Measurements from ENCODE around the gene CDH26. TPM values are rescaled to one million over a fixed set of nuclear protein-coding genes. Genes with fewer than 3 reads are reported as not detected.

The CDH26 gene
- total and polyA plus RNA-seq, 2 donors (not counting 1 experiment from before 2014, with no cell fraction given): 1.8 to 2.3 TPM

GRCh38 chr20:60053818-60054190, 95.6 kb downstream of the CDH26 start:
- Mint-ChIP-seq H3K4me3 (no peak overlapping the region), H3K27ac (no peak overlapping the region), H3K4me1 (peaks cover 32% of the 10 kb centered on the region), H3K9me3 (ENCODE audit: insufficient read depth) (peaks cover 3% of the 10 kb centered on the region), H3K27me3 (peaks cover 21% of the 10 kb centered on the region)
- Histone ChIP-seq H3K9ac (ENCODE audit: low read length) (no peak overlapping the region), H3K79me2 (ENCODE audit: control insufficient read depth, insufficient read depth, low read length) (no peaks in the 10 kb centered on the region), H3K4me3 (ENCODE audit: control extremely low read depth in 1 of 5, extremely low read depth in 1 of 5, insufficient read depth in 1 of 5, low read depth in 2 of 5, low read length in 4 of 5) (no peak overlapping the region), H3K9me3 (ENCODE audit: control extremely low read depth in 1 of 3, control insufficient read depth in 2 of 3, insufficient read depth in 1 of 3, low read length in 2 of 3) (peaks cover 0 to 4% (median 0%) of the 10 kb centered on the region in 3 donors), H3K27ac (ENCODE audit: low read length in 2 of 2) (no peak overlapping the region), H2AFZ (ENCODE audit: insufficient read depth, low read depth, low read length, poor library complexity, severe bottlenecking) (no peak overlapping the region), H3K36me3 (replicated peaks in 1 of 2; ENCODE audit: control extremely low read depth in 1 of 2, control insufficient read depth in 1 of 2, extremely low read depth in 1 of 2, insufficient read depth in 2 of 2, low read length in 1 of 2) (no peaks in the 10 kb centered on the region), H4K20me1 (ENCODE audit: control insufficient read depth, insufficient read depth, low read length, poor library complexity, severe bottlenecking) (no peaks in the 10 kb centered on the region), H3K27me3 (replicated peaks in 1 of 4; ENCODE audit: control extremely low read depth in 1 of 4, control insufficient read depth in 3 of 4, insufficient read depth in 4 of 4, low read length in 3 of 4) (peaks cover 0 to 6% (median 0%) of the 10 kb centered on the region in 4 experiments), H3K4me2 (replicated peaks; ENCODE audit: low read depth, low read length, poor library complexity, severe bottlenecking) (no peak overlapping the region), H3K4me1 (ENCODE audit: control insufficient read depth in 2 of 2, insufficient read depth in 2 of 2, low read length in 2 of 2) (peaks cover 23 to 36% of the 10 kb centered on the region in 2 donors)
- no peak for DNase-seq
- ATAC-seq (ENCODE audit: low read depth): no peak
- POLR2A ChIA-PET: no interaction called here
- TF ChIP-seq EZH2 (IDR thresholded peaks at IDR 0.05; ENCODE audit: borderline replicate concordance, insufficient read depth, low read depth, low read length, poor library complexity, severe bottlenecking): no peak
- TF ChIP-seq CTCF (IDR thresholded peaks at IDR 0.05): no peak
- intact Hi-C loops (cut with micrococcal nuclease): no loop called here
- CTCF ChIA-PET: no interaction called here
- WGBS (ENCODE audit: insufficient coverage): 90% methylated on average over 3 of the region's 4 CpGs

DNA sequence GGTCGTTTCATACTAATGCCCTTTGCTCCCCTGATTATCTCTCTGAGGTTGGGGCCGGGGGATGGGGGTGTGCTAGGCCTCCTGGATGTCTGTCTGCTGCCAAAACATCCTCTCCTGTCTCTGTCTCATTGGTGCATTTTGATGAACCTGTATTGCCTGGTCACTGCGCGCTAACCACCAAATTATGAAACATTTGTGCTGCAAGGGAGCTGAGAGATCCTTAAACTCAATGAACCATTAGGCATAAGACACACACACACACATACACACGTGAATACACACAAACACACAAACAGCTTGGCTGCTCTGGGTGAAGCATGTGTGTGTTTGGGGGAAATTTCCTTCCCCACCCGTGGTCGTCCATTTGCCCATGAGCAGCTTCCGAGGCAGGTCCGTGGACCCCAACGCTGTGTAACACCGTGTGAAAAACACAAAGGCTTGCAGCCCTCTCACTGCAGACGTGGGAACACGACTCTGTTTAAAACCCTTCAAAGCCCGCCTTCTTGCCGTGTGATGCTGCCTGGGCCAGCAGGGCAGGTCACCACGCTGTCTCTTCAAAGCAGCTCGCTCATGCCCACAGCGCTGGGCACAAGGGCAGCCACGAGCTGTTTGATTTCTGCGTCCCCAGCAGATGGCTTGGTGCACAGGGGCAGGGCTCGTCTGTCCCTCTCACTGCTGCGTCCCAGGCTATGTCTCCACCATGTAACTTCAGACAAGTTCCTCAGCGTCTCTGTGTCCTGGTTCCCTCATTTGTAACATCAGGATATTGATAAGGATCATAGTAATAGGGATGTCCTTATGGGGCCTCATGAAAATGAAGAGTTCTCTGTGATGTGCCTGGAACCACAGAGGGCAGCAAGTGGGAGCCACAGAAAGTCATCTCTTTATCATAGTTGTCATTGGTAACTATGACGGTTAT, 96.8 kb downstream of the CDH26 start:
- POLR2A ChIA-PET: no interaction called here
- Histone ChIP-seq H3K79me2 (ENCODE audit: control insufficient read depth, insufficient read depth, low read length) (no peaks in the 10 kb centered on the region), H3K27ac (ENCODE audit: low read length in 2 of 2) (no peak overlapping the region), H3K36me3 (replicated peaks in 1 of 2; ENCODE audit: control extremely low read depth in 1 of 2, control insufficient read depth in 1 of 2, extremely low read depth in 1 of 2, insufficient read depth in 2 of 2, low read length in 1 of 2) (no peaks in the 10 kb centered on the region), H3K9me3 (ENCODE audit: control extremely low read depth in 1 of 3, control insufficient read depth in 2 of 3, insufficient read depth in 1 of 3, low read length in 2 of 3) (no peaks in the 10 kb centered on the region), H3K27me3 (replicated peaks in 1 of 4; ENCODE audit: control extremely low read depth in 1 of 4, control insufficient read depth in 3 of 4, insufficient read depth in 4 of 4, low read length in 3 of 4) (peaks cover 0 to 6% (median 0%) of the 10 kb centered on the region in 4 experiments), H3K4me1 (ENCODE audit: control insufficient read depth in 2 of 2, insufficient read depth in 2 of 2, low read length in 2 of 2) (peaks cover 23 to 38% of the 10 kb centered on the region in 2 donors), H3K4me3 (ENCODE audit: control extremely low read depth in 1 of 5, extremely low read depth in 1 of 5, insufficient read depth in 1 of 5, low read depth in 2 of 5, low read length in 4 of 5) (peak overlapping the region in 1 of 5 experiments; percentile 36), H4K20me1 (ENCODE audit: control insufficient read depth, insufficient read depth, low read length, poor library complexity, severe bottlenecking) (no peaks in the 10 kb centered on the region), H3K4me2 (replicated peaks; ENCODE audit: low read depth, low read length, poor library complexity, severe bottlenecking) (peak overlapping the region; percentile 46), H2AFZ (ENCODE audit: insufficient read depth, low read depth, low read length, poor library complexity, severe bottlenecking) (no peak overlapping the region), H3K9ac (ENCODE audit: low read length) (no peak overlapping the region)
- Mint-ChIP-seq H3K9me3 (ENCODE audit: insufficient read depth) (no peaks in the 10 kb centered on the region), H3K4me1 (peaks cover 36% of the 10 kb centered on the region), H3K27ac (no peak overlapping the region), H3K4me3 (no peak overlapping the region), H3K27me3 (peaks cover 21% of the 10 kb centered on the region)
- TF ChIP-seq CTCF (IDR thresholded peaks at IDR 0.05): no peak
- no peak for TF ChIP-seq EZH2 (IDR thresholded peaks at IDR 0.05; ENCODE audit: borderline replicate concordance, insufficient read depth, low read depth, low read length, poor library complexity, severe bottlenecking)
- DNase-seq (no peak), ATAC-seq (ENCODE audit: low read depth) (no peak)
- intact Hi-C loops (cut with micrococcal nuclease): no loop called here
- 86% methylated on average over 20 of the region's 24 CpGs for WGBS (ENCODE audit: insufficient coverage)
- CTCF ChIA-PET: interaction anchor here (0.6 kb wide), 1 partner anchor 208 kb away, joined by 4 read pairs; no protein-coding TSS in a partner anchor

Data from B cell (primary cell).